CD4-positive, alpha-beta memory T cell (primary cell): ENCODE measurements around the gene GCN1. TPM values are rescaled to one million over a fixed set of nuclear protein-coding genes. Genes with fewer than 3 reads are reported as not detected.

ENCODE experiments used
- CTCF ChIA-PET: fragments of 350-600 bp; sonication (Branson Sonifier 250); formaldehyde crosslinking; loops from one replicate; lab custom pipeline; 2021; ENCODE audit warnings: inconsistent platforms; ENCODE audit not compliant: partially characterized antibody; lab: Charles Lee
- POLR2A ChIA-PET: fragments of 350-600 bp; sonication (Branson Sonifier 250); formaldehyde crosslinking; loops from one replicate; lab custom pipeline; 2021; ENCODE audit not compliant: partially characterized antibody; lab: Charles Lee
- DNase-seq, 5 donors: peaks; one replicate each; pipeline versions ENCODE4 v3.0.0 to v3.0.0-alpha.2; 2020 to 2022; ENCODE audit warnings: mixed read lengths in 1 of 5
- H3K27ac ChIP-seq: one replicate; pipeline ENCODE4 v1.7.0; 2013; ENCODE audit warnings: low read depth, low read length
- H3K27me3 ChIP-seq: 2 replicates; pipeline ENCODE4 v1.7.0; 2013; ENCODE audit warnings: mild to moderate bottlenecking, low read length, moderate library complexity; ENCODE audit not compliant: insufficient read depth
- H3K36me3 ChIP-seq: 2 replicates; pipeline ENCODE4 v1.7.0; 2013; ENCODE audit warnings: mild to moderate bottlenecking, low read length, moderate library complexity; ENCODE audit not compliant: insufficient read depth
- H3K4me1 ChIP-seq: 2 replicates; pipeline ENCODE4 v1.7.0; 2013; ENCODE audit warnings: mild to moderate bottlenecking, low read length, moderate library complexity; ENCODE audit not compliant: insufficient read depth
- H3K4me3 ChIP-seq, 2 donors: one replicate each; pipeline ENCODE4 v1.7.0; 2013; ENCODE audit warnings: low read length in 2 of 2, mild to moderate bottlenecking in 1 of 2
- H3K9me3 ChIP-seq, 2 donors: one replicate each; pipeline ENCODE4 v1.7.0; 2013; ENCODE audit warnings: low read length in 2 of 2, control low read depth in 1 of 2; ENCODE audit not compliant: control insufficient read depth in 1 of 2
- H3K27ac Mint-ChIP-seq, 7 donors: one replicate each; pipeline ENCODE4 v1.8.0; 2020 to 2021; ENCODE audit warnings: mixed read lengths in 7 of 7, mild to moderate bottlenecking in 6 of 7, inconsistent platforms in 3 of 7, moderate library complexity in 3 of 7
- H3K27me3 Mint-ChIP-seq, 2 donors: one replicate each; pipeline ENCODE4 v1.8.0; 2020 to 2021; ENCODE audit warnings: mixed read lengths in 2 of 2
- H3K36me3 Mint-ChIP-seq, 2 donors: one replicate each; pipeline ENCODE4 v1.8.0; 2020 to 2021; ENCODE audit warnings: mixed read lengths in 2 of 2, inconsistent platforms in 1 of 2, mild to moderate bottlenecking in 1 of 2
- H3K4me1 Mint-ChIP-seq, 4 donors: one replicate each; pipeline ENCODE4 v1.8.0; 2020 to 2021; ENCODE audit warnings: mixed read lengths in 4 of 4, mild to moderate bottlenecking in 1 of 4
- H3K4me3 Mint-ChIP-seq, 8 donors: one replicate each; pipeline ENCODE4 v1.8.0; 2020 to 2021; ENCODE audit warnings: mixed read lengths in 8 of 8, mild to moderate bottlenecking in 7 of 8, moderate library complexity in 6 of 8, inconsistent platforms in 3 of 8
- H3K9me3 Mint-ChIP-seq, 8 donors: one replicate each; pipeline ENCODE4 v1.8.0; 2020 to 2021; ENCODE audit warnings: mixed read lengths in 8 of 8, mild to moderate bottlenecking in 5 of 8, inconsistent platforms in 3 of 8, moderate library complexity in 1 of 8
- intact Hi-C: fragments of 100-400 bp; cut with micrococcal nuclease; formaldehyde crosslinking; loops from one replicate; pipeline ENCODE4 v1.15.1; 2023
- polyA plus RNA-seq, 2 donors: library from polyadenylated mRNA; unstranded; fragments of 300-500 nt; fragmentation: Illumina TruSeq; gene quantifications; one replicate each; pipeline ENCODE4 v1.2.3, GENCODE V29; 2021
- total RNA-seq, 2 experiments: library from RNA; stranded (reverse); gene quantifications; one replicate each; pipeline ENCODE4 v1.2.3, GENCODE V29; 2021

The GCN1 gene
- total and polyA plus RNA-seq, 4 experiments from 2014 or later, result 13.9 to 132 (median 78.1) TPM

- Mint-ChIP-seq H3K9me3 (no peaks in the 10 kb centered on the region), H3K4me1 (peaks cover 5 to 17% (median 11%) of the 10 kb centered on the region in 4 donors), H3K27ac (no peak overlapping the region), H3K4me3 (no peak overlapping the region), H3K36me3 (peaks cover 56 to 75% of the 10 kb centered on the region in 2 donors), H3K27me3 (no peaks in the 10 kb centered on the region)
- Histone ChIP-seq H3K4me1 (no peaks in the 10 kb centered on the region), H3K36me3 (peaks cover 74% of the 10 kb centered on the region), H3K27me3 (no peaks in the 10 kb centered on the region), H3K9me3 (no peaks in the 10 kb centered on the region), H3K27ac (no peak overlapping the region), H3K4me3 (no peak overlapping the region)
- no peak for DNase-seq
- POLR2A ChIA-PET, result no interaction called here
- intact Hi-C loops, result no loop called here
- CTCF ChIA-PET, result no interaction called here
These were observed 13.5 kb downstream of the GCN1 start for GRCh38 chr12:120180975-120181374.

- no peak overlapping the region for H3K27ac ChIP-seq
- H3K4me1 ChIP-seq, result no peaks in the 10 kb centered on the region
- Mint-ChIP-seq H3K27me3 (no peaks in the 10 kb centered on the region), H3K4me3 (no peak overlapping the region), H3K9me3 (peaks cover 0 to 2% (median 0%) of the 10 kb centered on the region in 8 donors), H3K27ac (no peak overlapping the region), H3K4me1 (peaks cover 0 to 2% (median under 1%) of the 10 kb centered on the region in 4 donors), H3K36me3 (peaks cover 59 to 77% of the 10 kb centered on the region in 2 donors)
- intact Hi-C loops, result no loop called here
- CTCF ChIA-PET, result no interaction called here
- no peaks in the 10 kb centered on the region for H3K9me3 ChIP-seq
- POLR2A ChIA-PET, result interaction anchor here (2.0 kb wide), 1 partner anchor 25 kb away, joined by 5 read pairs; the partner anchor contains the start of gene RPLP0
- no peak overlapping the region for H3K4me3 ChIP-seq
- DNase-seq, result no peak
- H3K27me3 ChIP-seq, result no peaks in the 10 kb centered on the region
- H3K36me3 ChIP-seq, result peaks cover 72% of the 10 kb centered on the region
These were observed 19.0 kb downstream of the GCN1 start for GRCh38 chr12:120175537-120175936.

GRCh38 chr12:120175062-120175461 is 19.5 kb downstream of the GCN1 start:
- H3K9me3 Mint-ChIP-seq, result peaks cover 0 to 2% (median 0%) of the 10 kb centered on the region in 8 donors
- H3K27ac Mint-ChIP-seq, result no peak overlapping the region

DNA sequence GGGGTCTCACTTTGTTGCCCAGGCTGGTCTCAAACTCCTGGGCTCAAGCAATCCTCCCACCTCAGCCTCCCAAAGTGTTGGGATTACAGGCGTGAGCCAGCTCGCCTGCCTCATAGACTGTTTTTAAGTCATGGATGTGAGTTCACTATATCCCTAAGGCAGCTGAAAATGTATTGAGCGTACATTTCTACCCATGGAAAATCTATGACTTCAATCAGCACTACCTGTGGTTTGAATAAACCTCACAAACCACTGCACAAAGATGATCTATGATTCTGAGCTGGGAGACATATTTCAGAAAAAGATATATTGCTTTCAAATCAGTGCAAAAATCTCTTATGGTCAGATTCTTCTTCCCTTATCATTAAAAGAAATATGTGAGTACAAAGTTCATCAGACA is 22.5 kb downstream of the GCN1 start:
- Mint-ChIP-seq H3K4me1 (peaks cover 0 to 2% (median 0%) of the 10 kb centered on the region in 4 donors), H3K27ac (no peak overlapping the region), H3K27me3 (no peaks in the 10 kb centered on the region), H3K9me3 (peaks cover 0 to 2% (median 0%) of the 10 kb centered on the region in 8 donors), H3K36me3 (peaks cover 54 to 76% of the 10 kb centered on the region in 2 donors), H3K4me3 (no peak overlapping the region)
- no peak for DNase-seq
- CTCF ChIA-PET, result interaction anchor here (2.5 kb wide), 1 partner anchor 29 kb away, joined by 6 read pairs; the partner anchor contains the start of gene RPLP0
- POLR2A ChIA-PET, result no interaction called here
- no peaks in the 10 kb centered on the region for H3K4me1 ChIP-seq
- H3K4me3 ChIP-seq, result no peak overlapping the region
- peaks cover 71% of the 10 kb centered on the region for H3K36me3 ChIP-seq
- H3K9me3 ChIP-seq, result no peaks in the 10 kb centered on the region
- intact Hi-C loops, result no loop called here
- no peaks in the 10 kb centered on the region for H3K27me3 ChIP-seq
- H3K27ac ChIP-seq, result no peak overlapping the region

More at GRCh38 chr12:120175062-120175461, 19.5 kb downstream of the GCN1 start:
- H3K27me3 ChIP-seq, result no peaks in the 10 kb centered on the region
- peaks cover 0 to 2% (median under 1%) of the 10 kb centered on the region in 4 donors for H3K4me1 Mint-ChIP-seq
- DNase-seq, result no peak
- peaks cover 77% of the 10 kb centered on the region for H3K36me3 ChIP-seq
- POLR2A ChIA-PET, result interaction anchor here (2.0 kb wide), 1 partner anchor 26 kb away, joined by 5 read pairs; the partner anchor contains the start of gene RPLP0
- intact Hi-C loops, result no loop called here
- H3K36me3 Mint-ChIP-seq, result peaks cover 63 to 81% of the 10 kb centered on the region in 2 donors
- no peak overlapping the region for H3K4me3 ChIP-seq
- no peaks in the 10 kb centered on the region for H3K9me3 ChIP-seq
- CTCF ChIA-PET, result no interaction called here
- H3K4me1 ChIP-seq, result no peaks in the 10 kb centered on the region
- no peak overlapping the region for H3K4me3 Mint-ChIP-seq
- no peaks in the 10 kb centered on the region for H3K27me3 Mint-ChIP-seq
- H3K27ac ChIP-seq, result no peak overlapping the region

- no peak for DNase-seq
- peaks cover 58% of the 10 kb centered on the region for H3K36me3 ChIP-seq
- no peak overlapping the region for H3K27ac ChIP-seq
- Mint-ChIP-seq H3K27me3 (no peaks in the 10 kb centered on the region), H3K36me3 (peaks cover 45 to 63% of the 10 kb centered on the region in 2 donors), H3K27ac (no peak overlapping the region), H3K9me3 (peaks cover 0 to 2% (median 0%) of the 10 kb centered on the region in 8 donors), H3K4me1 (no peaks in the 10 kb centered on the region), H3K4me3 (no peak overlapping the region)
- POLR2A ChIA-PET, result no interaction called here
- H3K9me3 ChIP-seq, result no peaks in the 10 kb centered on the region
- intact Hi-C loops, result no loop called here
- no peaks in the 10 kb centered on the region for H3K4me1 ChIP-seq
- no peak overlapping the region for H3K4me3 ChIP-seq
- H3K27me3 ChIP-seq, result no peaks in the 10 kb centered on the region
- CTCF ChIA-PET, result no interaction called here
These were observed 23.9 kb downstream of the GCN1 start for GRCh38 chr12:120170631-120171030.

GRCh38 chr12:120169946-120170345 is 24.6 kb downstream of the GCN1 start:
- Histone ChIP-seq H3K36me3 (peaks cover 51% of the 10 kb centered on the region), H3K4me1 (no peaks in the 10 kb centered on the region), H3K27ac (no peak overlapping the region), H3K27me3 (no peaks in the 10 kb centered on the region), H3K4me3 (no peak overlapping the region), H3K9me3 (no peaks in the 10 kb centered on the region)
- POLR2A ChIA-PET, result no interaction called here
- Mint-ChIP-seq H3K9me3 (peaks cover 0 to 2% (median 0%) of the 10 kb centered on the region in 8 donors), H3K27ac (no peak overlapping the region), H3K4me3 (no peak overlapping the region), H3K27me3 (no peaks in the 10 kb centered on the region), H3K36me3 (peaks cover 38 to 59% of the 10 kb centered on the region in 2 donors), H3K4me1 (no peaks in the 10 kb centered on the region)
- CTCF ChIA-PET, result no interaction called here
- DNase-seq, result no peak
- intact Hi-C loops, result no loop called here

DNA sequence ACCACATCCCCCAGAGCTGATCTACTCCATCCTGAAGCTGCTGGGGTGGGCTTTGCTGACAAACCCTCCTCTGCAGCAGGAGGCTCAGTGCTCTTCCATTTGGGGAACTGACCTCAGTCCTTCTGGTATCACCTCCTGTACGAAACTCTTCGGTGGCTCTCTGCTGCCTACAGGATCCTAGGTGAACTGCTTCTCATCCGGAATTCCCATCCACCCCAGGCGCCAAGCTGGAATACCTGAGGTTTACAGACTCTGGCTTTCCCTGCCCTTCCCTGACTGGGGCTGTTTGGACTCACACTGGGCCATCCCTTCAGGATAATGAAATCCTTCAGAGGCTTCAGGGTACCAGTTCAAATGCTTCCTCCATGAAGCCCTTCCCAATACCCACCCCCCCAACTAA is 26.2 kb downstream of the GCN1 start:
- no peak for DNase-seq
- Mint-ChIP-seq H3K27ac (no peak overlapping the region), H3K4me3 (no peak overlapping the region), H3K4me1 (no peaks in the 10 kb centered on the region), H3K27me3 (no peaks in the 10 kb centered on the region), H3K9me3 (no peaks in the 10 kb centered on the region), H3K36me3 (peaks cover 34 to 60% of the 10 kb centered on the region in 2 donors)
- no peaks in the 10 kb centered on the region for H3K27me3 ChIP-seq
- H3K4me1 ChIP-seq, result no peaks in the 10 kb centered on the region
- intact Hi-C loops, result no loop called here
- ChIA-PET POLR2A (interaction anchor here (1.0 to 1.2 kb wide), 2 partner anchors 33 to 51 kb away, joined by 3 read pairs; partner anchors contain the start of genes RAB35 and RPLP0), CTCF (interaction anchor here (0.9 to 1.4 kb wide), 2 partner anchors 57 to 60 kb away, joined by 3 to 4 read pairs; no protein-coding TSS in a partner anchor)
- H3K27ac ChIP-seq, result no peak overlapping the region
- H3K36me3 ChIP-seq, result peaks cover 55% of the 10 kb centered on the region
- no peak overlapping the region for H3K4me3 ChIP-seq
- no peaks in the 10 kb centered on the region for H3K9me3 ChIP-seq
